GM18951 (cell line): Measurements from ENCODE around the gene CMYA5.

Source experiments
- POLR2A ChIP-seq: IDR thresholded peaks from 4 replicates; pipeline ENCODE4 v1.6.1; 2011; ENCODE audit warnings: mild to moderate bottlenecking; ENCODE audit not compliant: insufficient read length, insufficient read depth; ENCODE audit errors: extremely low read depth
- in situ Hi-C: fragments of 300-500 bp; cut with MboI; formaldehyde crosslinking; loops from one replicate; pipeline ENCODE4 v1.12.0; 2022; ENCODE audit warnings: low sequenced_read_pairs, mixed read lengths, inconsistent platforms; ENCODE audit not compliant: unreplicated experiment

CMYA5 gene

DNA sequence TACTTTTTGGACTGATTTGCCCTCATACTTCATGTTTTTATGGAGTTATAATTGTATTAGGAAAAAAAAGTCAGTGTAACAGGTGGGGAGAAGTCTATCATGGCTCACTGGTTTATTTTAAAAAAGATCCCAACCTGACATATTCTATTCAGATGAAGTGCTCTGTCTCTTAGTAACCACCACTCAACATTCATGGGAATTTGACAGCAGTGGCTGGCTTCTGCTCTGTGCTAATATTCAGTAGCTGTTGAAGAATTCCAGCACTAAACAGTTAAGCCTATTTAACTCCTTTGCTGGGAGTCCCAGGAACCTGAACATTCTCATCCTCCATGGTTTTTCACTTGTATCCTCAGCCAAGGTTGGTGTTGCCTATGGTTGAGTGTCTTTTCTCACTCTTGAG is 23.1 kb downstream of the CMYA5 start:
- TF ChIP-seq POLR2A: no peak

DNA sequence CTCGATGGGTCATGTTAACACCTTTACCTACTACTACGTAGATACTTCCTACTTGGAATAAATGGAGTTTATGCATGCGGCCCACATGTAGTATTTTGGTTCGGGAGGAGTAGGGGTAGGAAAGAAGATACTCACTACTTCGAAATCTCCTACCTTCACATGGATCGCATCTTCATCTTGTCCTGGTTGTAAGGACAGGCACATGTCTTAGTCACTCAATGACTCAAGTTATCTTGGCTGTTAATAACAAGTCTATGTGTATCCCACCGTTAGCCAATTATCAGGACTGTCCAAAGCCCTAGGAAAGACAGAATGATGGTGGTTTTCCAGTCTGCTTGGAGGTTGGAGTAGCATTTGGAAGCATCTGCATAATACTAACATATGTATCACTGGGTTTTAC is 24.1 kb downstream of the CMYA5 start:
- in situ Hi-C loops: no loop called here
- no peak for TF ChIP-seq POLR2A

More for the DNA sequence above, 23.1 kb downstream of the CMYA5 start:
- in situ Hi-C loops: no loop called here

- in situ Hi-C loops: no loop called here
- TF ChIP-seq POLR2A: no peak
Observed at GRCh38 chr5:79716839-79717238, 27.2 kb downstream of the CMYA5 start.

DNA sequence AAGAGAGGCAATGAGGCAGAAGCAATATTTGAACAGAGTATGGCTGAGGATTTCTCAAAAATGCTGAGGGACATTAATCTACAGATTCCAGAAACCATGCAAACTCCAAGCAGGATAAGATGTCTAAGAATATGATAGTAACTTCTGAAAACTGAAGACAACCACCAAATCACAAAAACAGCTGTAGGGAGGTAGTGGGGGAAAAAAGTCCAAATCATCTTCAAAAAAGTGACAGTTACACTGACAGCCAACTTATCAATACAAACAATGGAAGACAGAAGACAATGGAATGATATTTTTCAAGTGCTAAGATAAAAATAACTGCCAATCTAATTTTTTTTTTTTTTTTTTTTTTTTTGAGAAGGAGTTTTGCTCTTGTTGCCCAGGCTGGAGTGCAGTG is 30.5 kb downstream of the CMYA5 start:
- no peak for TF ChIP-seq POLR2A
- in situ Hi-C loops: no loop called here

DNA sequence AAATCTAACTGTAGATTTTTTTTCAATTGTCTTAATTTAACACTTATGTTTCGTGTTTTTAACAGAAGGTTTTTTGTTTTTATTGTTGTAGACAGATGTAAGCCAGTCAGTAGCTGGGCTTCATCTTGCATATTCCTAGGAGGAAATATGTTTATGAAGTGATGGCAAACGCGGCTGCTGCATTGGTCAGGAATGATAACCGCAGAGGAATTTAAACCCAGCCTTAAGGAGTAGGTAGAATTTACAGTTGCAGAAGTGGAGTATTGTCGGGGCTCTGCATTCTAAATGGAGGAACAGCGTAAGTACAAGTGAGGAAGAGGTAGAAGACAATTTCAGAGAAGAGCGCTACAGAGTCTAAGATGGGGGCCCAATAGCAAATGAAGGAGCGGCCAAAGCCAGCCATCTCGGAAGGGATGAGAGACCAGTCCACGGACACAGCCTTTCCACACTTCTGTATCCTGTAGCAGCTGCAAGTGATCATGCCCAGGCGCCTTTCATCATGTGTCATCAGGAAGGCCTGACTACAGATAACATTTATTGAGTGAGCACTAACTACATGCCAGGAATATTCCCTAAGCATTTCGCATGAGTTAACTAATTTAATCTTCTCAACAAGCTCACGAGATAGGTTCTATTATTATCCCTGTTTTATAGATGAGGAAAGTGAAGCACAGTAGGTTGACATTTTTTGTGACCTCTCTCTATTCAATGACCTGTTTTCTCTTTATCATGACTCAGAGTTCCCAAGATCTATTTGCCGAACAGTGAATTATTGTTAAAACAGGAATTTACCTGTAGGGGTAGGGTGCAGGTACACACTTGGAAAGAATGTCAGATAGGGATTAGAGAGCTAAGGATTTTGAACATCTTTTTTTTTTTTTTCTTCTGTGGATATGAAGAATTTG is 38.1 kb downstream of the CMYA5 start:
- no peak for TF ChIP-seq POLR2A
- in situ Hi-C loops: no loop called here

DNA sequence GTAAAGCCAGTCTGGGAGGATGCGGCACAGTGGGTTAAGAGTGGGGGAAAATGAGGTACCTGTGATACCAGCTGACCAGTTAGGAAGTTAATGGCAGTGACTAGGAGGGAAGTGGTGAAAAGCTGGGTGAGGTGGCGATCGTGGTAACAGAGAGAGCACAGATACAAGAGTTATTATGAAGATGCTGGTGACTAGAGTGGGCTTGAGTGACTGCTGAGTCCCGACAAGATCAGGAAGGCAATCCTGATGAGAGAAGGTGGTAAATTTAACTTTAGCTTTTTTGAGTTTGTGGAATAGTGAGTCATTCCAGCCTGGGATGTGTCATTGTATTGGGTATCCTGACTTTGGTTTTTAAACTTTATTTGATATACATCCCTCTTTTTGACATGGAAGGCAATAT is 38.8 kb downstream of the CMYA5 start:
- no peak for TF ChIP-seq POLR2A
- in situ Hi-C loops: no loop called here

DNA sequence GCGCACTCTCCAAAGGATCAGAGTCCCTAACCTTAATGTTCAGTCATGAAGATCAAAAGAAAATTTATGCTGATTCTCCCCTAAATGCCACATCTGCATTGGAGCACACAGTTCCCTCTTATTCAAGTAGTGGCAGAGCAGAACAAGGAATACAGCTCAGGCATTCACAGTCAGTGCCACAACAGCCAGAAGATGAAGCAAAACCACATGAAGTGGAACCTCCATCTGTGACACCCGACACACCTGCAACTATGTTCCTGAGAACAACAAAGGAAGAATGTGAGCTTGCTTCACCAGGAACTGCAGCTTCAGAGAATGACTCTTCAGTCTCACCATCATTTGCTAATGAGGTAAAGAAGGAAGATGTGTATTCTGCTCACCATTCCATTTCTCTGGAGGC is 40.0 kb downstream of the CMYA5 start:
- in situ Hi-C loops: no loop called here
- TF ChIP-seq POLR2A: no peak

DNA sequence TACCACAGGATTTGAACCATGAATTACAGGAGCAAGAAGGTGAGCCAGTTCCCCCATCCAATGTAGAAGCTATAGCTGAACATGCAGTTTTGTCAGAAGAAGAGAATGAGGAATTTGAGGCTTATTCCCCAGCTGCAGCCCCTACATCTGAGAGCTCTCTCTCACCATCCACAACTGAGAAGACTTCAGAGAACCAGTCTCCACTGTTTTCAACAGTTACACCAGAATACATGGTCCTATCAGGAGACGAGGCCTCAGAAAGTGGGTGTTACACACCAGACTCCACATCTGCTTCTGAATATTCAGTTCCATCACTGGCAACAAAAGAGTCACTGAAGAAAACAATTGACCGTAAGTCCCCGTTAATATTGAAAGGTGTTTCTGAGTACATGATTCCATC is 40.9 kb downstream of the CMYA5 start:
- TF ChIP-seq POLR2A: no peak
- in situ Hi-C loops: no loop called here

DNA sequence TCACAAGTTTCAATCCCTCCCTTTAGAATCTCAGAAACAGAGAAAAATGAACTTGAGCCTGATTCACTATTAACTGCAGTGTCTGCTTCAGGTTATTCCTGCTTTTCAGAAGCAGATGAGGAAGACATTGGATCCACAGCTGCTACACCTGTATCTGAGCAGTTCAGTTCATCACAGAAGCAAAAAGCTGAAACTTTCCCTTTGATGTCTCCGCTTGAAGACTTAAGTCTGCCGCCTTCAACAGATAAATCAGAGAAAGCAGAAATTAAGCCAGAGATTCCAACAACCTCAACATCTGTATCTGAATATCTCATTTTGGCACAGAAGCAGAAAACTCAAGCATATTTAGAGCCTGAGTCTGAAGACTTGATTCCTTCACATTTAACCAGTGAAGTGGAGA is 42.1 kb downstream of the CMYA5 start:
- TF ChIP-seq POLR2A: no peak
- in situ Hi-C loops: no loop called here

DNA sequence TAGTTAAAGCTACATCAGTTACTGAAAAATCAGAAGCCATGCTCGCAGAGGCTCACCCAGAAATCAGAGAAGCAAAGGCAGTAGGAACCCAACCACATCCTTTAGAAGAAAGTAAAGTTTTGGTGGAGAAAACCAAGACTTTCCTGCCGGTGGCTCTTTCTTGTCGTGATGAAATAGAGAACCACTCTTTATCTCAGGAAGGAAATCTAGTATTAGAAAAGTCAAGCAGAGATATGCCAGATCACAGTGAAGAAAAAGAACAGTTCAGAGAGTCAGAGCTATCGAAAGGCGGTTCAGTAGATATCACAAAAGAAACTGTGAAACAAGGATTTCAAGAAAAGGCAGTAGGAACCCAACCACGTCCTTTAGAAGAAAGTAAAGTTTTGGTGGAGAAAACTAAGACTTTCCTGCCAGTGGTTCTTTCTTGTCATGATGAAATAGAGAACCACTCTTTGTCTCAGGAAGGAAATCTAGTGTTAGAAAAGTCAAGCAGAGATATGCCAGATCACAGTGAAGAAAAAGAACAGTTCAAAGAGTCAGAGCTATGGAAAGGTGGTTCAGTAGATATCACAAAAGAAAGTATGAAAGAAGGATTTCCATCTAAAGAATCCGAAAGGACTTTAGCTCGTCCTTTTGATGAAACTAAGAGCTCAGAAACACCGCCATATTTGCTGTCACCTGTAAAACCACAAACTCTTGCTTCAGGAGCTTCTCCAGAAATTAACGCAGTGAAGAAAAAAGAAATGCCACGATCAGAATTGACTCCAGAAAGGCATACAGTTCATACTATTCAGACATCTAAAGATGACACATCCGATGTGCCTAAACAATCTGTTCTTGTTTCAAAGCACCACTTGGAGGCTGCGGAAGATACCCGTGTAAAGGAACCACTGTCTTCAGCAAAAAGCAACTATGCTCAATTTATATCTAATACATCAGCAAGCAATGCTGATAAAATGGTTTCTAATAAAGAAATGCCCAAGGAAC is 47.2 kb downstream of the CMYA5 start:
- no peak for TF ChIP-seq POLR2A
- in situ Hi-C loops: no loop called here

DNA sequence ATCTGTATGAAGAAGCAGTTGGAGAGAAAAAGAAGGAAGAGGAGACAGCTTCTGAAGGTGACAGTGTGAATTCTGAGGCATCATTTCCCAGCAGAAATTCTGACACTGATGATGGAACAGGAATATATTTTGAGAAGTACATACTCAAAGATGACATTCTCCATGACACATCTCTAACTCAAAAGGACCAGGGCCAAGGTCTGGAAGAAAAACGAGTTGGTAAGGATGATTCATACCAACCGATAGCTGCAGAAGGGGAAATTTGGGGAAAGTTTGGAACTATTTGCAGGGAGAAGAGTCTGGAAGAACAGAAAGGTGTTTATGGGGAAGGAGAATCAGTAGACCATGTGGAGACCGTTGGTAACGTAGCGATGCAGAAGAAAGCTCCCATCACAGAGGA is 48.7 kb downstream of the CMYA5 start:
- no peak for TF ChIP-seq POLR2A
- in situ Hi-C loops: no loop called here

- TF ChIP-seq POLR2A: no peak
- in situ Hi-C loops: no loop called here
Observed at GRCh38 chr5:79742549-79743136, 53.0 kb downstream of the CMYA5 start.
